GM18867 (cell line): Measurements from ENCODE around the gene KIAA0232.

Experiments used
- ATAC-seq: cut with Tn5 transposase; IDR thresholded peaks from one replicate; pipeline ENCODE4 v1.9.1; 2021; ENCODE audit warnings: mild to moderate bottlenecking, moderate library complexity; ENCODE audit not compliant: unreplicated experiment

Gene KIAA0232

GRCh38 chr4:6782147-6782845, at the start of gene KIAA0232:
TSS of gene KIAA0232 (plus strand) at chr4:6782727. CDS start at chr4:6824454, 41,727 bp downstream.
- ATAC-seq, result peak; percentile 72

- no peak for ATAC-seq
Observed at GRCh38 chr4:6733358-6734164, 49.0 kb upstream of the KIAA0232 start.

- ATAC-seq, result no peak
Observed at GRCh38 chr4:6734165-6734786, 48.3 kb upstream of the KIAA0232 start.

- no peak for ATAC-seq
Observed at GRCh38 chr4:6739920-6740319, 42.6 kb upstream of the KIAA0232 start.

GRCh38 chr4:6740347-6740746, 42.2 kb upstream of the KIAA0232 start:
- ATAC-seq, result no peak

- no peak for ATAC-seq
Observed at GRCh38 chr4:6742507-6742906, 40.0 kb upstream of the KIAA0232 start.

GRCh38 chr4:6742989-6743388, 39.5 kb upstream of the KIAA0232 start:
- no peak for ATAC-seq

GRCh38 chr4:6746721-6747293, 35.7 kb upstream of the KIAA0232 start:
- no peak for ATAC-seq

- no peak for ATAC-seq
Observed at GRCh38 chr4:6747294-6748051, 35.1 kb upstream of the KIAA0232 start.

GRCh38 chr4:6748286-6748685, 34.2 kb upstream of the KIAA0232 start:
- no peak for ATAC-seq

- no peak for ATAC-seq
Observed at GRCh38 chr4:6749340-6750171, 33.0 kb upstream of the KIAA0232 start.

GRCh38 chr4:6750286-6751221, 32.0 kb upstream of the KIAA0232 start:
- no peak for ATAC-seq

GRCh38 chr4:6751611-6752485, 30.7 kb upstream of the KIAA0232 start:
- ATAC-seq, result no peak

- ATAC-seq, result no peak
Observed at GRCh38 chr4:6752486-6752829, 30.1 kb upstream of the KIAA0232 start.

- no peak for ATAC-seq
Observed at GRCh38 chr4:6753103-6753560, 29.4 kb upstream of the KIAA0232 start.

- ATAC-seq, result no peak
Observed at GRCh38 chr4:6753891-6754290, 28.6 kb upstream of the KIAA0232 start.

- ATAC-seq, result no peak
Observed at GRCh38 chr4:6754481-6755087, 27.9 kb upstream of the KIAA0232 start.
